ENCODE measurements around the gene TTYH1.

The TTYH1 gene

DNA sequence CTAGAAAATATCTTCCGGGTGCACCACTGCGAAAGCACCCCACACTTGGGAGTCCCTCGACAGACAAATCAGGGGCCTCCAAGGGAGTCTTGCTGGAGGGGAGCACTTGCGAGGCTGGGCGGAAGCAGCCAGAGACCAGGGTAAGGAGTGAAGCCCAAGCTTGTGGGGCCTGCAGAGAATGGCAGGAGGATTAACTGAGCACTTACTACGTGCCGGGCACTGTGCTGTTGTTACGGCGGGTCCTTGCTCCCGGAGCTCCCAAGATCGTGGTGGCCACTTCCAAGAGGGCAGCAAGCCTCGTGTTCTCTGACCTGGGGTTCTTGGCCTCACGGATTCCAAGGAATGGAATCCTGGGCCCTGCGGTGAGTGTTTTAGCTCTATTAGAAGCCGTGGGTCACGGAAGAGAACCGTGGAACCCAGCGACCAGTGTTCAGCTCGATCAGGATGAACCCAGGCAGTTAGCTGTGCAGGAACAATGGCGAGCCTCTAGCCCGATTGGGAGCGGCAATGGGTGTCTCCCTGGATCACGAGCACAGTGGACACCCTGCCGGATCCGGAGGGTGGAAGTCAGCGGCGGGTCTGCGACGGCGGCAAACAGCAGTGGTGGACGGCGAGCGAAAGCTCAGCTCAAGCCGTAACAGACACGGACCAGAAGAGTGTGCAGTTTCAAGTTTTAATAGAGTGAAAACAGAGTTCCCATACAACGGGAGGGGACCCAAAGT is 9.6 kb downstream of the TTYH1 start:
- no peak for DNase-seq (ENCODE audit: low read depth)

GRCh38 chr19:54425382-54425723 is 10.1 kb downstream of the TTYH1 start:
- no peak for DNase-seq (ENCODE audit: low read depth)

DNA sequence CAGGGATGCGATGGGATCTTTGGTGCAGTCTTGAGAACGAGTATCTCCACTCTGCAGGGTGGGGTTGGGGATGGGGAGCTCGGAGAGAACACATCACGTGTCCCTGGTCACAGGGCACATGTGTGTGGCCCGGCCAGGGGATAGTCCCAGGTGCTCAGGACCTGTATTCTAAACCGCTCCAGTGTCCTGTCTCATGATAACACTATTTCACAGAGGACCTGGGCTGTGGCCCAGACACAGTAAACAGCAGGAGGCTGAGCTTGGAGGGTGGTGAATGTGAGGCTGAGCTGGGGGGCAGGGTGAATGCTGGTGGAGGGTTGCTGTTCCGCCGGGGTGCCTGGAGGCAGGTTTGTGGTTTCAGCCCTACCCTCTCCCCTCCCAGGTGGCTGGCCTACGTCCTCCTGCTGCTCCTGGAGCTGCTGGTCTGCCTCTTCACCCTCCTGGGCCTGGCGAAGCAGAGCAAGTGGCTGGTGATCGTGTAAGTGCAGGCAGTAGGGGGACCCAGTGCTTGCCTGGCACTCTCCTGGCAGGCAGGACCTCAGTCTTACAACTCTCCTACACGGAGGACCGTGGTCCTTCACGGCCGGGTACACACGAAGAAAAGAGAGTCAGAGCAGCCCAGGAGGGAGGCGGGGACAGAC is 11.1 kb downstream of the TTYH1 start:
- no peak for DNase-seq (ENCODE audit: low read depth)

DNA sequence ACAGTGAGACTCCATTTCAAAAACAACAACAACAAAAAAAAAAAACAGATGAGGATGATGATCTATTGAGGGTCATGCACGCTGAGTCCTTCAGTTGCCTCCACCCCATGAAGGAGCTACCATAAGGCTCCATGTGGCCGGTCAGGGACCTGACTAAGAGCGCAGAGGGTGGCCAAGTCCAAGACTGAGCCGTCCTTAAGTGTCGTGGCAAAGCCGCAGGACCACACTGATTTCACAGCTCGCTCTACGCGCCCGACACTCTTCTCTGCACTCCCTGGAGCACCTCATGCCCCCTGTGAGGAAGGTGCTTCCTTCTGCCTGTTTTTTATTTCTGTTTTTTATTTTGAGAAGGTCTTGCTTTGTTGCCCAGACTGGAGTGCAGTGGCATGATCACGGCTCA is 12.3 kb downstream of the TTYH1 start:
- no peak for DNase-seq (ENCODE audit: low read depth)

DNA sequence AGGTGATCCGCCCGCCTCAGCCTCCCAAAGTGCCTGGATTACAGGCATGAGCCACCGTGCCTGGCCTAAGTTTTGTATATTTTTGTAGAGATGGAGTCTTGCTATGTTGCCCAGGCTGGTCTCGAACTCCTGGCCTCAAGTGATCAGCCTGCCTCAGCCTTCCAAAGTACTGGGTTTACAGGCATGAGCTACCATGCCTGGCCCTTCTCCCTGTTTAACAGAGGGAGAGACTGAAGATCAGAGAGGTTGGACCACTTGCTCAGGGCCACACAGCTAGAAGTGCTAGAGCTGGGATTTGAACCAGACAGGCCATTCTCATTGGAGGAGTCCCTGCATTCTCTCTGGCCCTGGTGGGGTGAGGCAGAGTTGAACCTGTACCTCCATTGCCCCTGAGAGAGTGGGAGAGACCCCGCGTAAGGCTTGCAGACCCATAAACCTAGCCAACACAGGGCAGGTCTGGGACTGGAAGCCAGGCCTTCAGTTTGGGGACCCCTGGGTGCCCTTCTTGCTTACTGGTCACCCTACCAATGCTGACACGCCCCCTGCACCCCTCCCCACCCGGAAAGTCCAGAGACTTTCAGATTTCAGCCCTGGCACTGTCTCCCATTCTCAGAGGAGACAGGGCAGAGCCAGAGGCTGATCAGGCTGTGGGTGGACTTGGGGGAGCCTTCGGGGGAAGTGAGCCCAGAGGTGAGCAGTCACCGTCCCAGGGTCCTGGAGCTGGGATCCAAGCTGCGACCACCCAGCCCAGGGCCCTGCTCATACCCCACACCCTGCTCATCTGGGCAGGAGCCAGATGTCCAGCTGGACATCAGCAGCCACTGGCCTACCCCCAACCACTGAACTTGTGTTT is 13.3 kb downstream of the TTYH1 start:
- no peak for DNase-seq (ENCODE audit: low read depth)

GRCh38 chr19:54429176-54429495 is 13.9 kb downstream of the TTYH1 start:
- no peak for DNase-seq (ENCODE audit: low read depth)

- DNase-seq (ENCODE audit: low read depth) = no peak
These were observed 14.4 kb downstream of the TTYH1 start for GRCh38 chr19:54429545-54430227.

- DNase-seq (ENCODE audit: low read depth) = peak; percentile 62
These were observed 15.3 kb downstream of the TTYH1 start for GRCh38 chr19:54430306-54431254.

DNA sequence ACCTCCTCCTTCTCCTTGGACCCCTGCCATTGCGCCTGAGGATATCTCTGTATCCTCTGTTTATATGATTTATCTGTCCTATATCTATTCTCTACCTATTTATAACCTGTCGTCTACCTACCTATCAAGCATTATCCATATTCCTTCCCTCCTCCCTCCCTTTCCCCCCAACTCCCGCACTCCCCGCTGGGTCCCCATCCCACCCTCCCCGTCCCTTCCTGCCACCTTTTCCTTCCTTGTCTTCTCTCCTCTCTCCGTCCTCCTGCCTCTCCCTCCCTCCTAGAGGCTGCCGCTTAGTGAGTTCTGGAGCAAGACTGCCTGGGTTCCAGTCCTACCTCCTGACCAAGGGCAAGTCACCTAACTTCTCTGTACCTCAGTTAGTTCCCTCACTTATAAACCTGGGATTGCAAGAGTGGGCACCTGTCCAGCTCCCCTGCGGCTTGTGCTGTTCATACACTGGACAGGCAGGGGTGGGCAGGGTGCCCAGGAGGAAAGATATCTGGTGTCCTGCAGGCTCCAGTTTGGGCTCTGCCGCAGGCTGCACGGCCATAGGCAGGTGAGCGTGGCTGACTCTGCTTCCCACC is 16.1 kb downstream of the TTYH1 start:
- DNase-seq (ENCODE audit: low read depth) = no peak

- no peak for DNase-seq (ENCODE audit: low read depth)
These were observed 17.0 kb downstream of the TTYH1 start for GRCh38 chr19:54432144-54432738.

DNA sequence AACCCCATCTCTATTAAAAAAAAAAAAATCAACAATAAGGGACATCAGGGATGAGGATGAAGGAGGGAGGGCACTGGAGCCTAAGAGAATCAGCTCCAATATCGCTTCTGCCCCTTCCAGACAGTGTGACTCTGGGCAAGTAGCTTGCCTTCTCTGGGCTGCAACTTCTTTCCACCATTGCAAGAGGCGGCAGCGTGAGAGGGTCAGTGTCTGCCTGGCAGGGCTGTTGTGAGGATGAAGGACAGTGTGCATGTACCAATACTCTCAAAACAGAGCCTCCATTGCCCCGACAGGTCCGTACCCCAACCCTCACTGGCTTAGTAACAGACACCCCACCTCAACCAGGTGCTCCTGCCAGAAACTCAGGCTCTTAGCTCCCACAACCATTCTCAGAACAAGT is 18.4 kb downstream of the TTYH1 start:
- DNase-seq (ENCODE audit: low read depth) = no peak

DNA sequence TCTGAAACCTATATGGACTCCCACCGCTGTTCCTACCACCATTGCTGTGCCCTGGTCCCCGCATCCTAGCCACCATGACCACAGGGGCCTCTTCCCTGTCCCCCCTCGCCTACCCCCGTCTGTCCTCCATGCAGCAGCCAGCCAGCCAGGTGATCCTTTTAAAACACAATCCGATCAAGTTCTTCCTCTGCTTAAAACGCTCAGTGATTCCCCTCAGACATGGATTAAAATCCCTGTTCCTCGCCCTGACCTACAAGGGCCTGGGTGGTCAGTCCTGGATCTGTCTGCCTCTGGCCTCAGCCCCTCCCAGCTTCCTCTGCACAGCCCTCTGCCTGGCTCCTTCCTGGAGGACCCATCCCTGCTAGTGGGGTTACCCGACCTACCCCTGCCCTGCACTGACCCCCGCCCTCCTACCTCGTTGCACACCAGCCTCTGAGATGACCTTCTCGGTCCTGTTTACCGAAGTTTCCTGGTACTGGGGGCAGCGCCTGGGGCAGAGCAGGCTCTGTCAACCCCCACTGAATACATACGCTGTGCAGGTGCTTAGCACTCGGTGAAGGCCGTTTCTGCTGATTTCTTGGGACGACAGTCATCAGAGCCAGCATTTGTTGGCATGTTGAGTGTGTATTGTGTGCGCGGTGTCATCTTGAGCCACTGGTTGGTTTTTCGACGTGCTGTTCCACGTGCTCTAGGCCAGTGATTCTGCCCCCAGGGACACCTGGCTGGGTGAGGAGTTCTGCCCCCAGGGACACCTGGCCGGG is 19.0 kb downstream of the TTYH1 start:
- DNase-seq (ENCODE audit: low read depth) = no peak

- DNase-seq (ENCODE audit: low read depth) = no peak
These were observed 19.6 kb downstream of the TTYH1 start for GRCh38 chr19:54434873-54435214.

GRCh38 chr19:54435551-54436016 is 20.3 kb downstream of the TTYH1 start:
- DNase-seq (ENCODE audit: low read depth) = no peak

GRCh38 chr19:54436031-54436523 is 20.8 kb downstream of the TTYH1 start:
- no peak for DNase-seq (ENCODE audit: low read depth)

GRCh38 chr19:54436628-54437252 is 21.5 kb downstream of the TTYH1 start:
- no peak for DNase-seq (ENCODE audit: low read depth)

DNA sequence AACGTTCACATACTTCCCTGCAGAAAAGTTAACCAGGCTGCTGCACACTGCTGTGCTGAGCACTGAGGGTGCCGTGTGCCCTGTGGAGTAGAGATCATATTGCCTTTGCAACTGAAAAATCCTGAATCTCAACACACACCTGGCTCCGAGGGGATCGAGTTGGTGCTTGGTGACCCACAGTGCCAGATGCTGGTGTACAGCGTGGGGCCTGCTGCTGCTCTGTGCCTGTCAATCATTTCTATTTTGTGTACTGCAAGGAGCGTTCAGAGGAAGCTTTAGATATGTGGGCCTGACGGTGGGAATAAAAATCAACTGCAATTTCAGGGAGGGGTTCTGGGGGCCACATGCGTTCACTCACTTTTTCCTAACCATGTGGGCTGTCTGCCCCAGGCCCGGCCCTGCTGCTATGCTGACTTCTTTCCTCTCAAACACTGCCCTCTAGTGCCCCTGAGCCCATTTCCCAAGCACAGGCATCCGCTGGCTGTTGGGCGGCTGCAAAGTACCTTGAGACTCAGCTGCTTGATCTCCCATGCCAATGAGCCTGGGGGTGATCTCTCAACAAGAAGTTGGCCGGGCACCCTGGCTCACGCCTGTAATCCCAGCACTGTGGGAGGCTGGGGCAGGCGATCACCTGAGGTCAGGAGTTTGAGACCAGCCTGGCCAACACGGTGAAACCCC is 24.0 kb downstream of the TTYH1 start:
- DNase-seq (ENCODE audit: low read depth) = no peak

GRCh38 chr19:54440641-54441040 is 25.4 kb downstream of the TTYH1 start:
- DNase-seq (ENCODE audit: low read depth) = no peak

GRCh38 chr19:54444737-54445136 is 29.5 kb downstream of the TTYH1 start:
- DNase-seq (ENCODE audit: low read depth) = no peak

Measured in CMK (cell line).